GM18502 (cell line): ENCODE measurements around the gene TAF11L5.
"Not testable (repeated sequence)": the region's sequence is repeated elsewhere in the genome, so short reads cannot be mapped to it uniquely, and the experiment has no call there.

Experiments
- ATAC-seq: cut with Tn5 transposase; IDR thresholded peaks from one replicate; pipeline ENCODE4 v1.9.1; 2021; ENCODE audit warnings: mild to moderate bottlenecking; ENCODE audit not compliant: unreplicated experiment, poor library complexity

TAF11L5 gene

DNA sequence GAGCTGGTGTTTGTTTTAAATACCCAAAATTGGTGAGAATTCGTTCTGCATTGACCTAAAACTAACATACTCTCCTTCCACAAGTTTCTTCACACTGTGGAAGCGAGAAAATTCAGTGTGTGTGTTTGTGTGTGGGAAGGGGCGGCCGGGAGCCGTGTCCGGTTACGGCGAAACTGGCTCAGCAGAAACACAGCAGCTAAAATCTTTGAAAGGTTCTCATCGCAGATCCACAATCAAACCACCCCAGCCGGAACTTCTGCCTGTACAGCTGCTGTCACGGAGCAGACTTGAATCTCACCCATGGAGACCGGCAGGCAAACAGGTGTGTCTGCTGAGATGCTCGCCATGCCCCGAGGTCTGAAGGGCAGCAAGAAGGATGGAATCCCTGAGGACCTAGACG, at the start of gene TAF11L5:
Gene TAF11L5, plus strand, starts transcription at position 301 of the 400 bp plus-strand sequence.
- not testable (repeated sequence) for ATAC-seq

DNA sequence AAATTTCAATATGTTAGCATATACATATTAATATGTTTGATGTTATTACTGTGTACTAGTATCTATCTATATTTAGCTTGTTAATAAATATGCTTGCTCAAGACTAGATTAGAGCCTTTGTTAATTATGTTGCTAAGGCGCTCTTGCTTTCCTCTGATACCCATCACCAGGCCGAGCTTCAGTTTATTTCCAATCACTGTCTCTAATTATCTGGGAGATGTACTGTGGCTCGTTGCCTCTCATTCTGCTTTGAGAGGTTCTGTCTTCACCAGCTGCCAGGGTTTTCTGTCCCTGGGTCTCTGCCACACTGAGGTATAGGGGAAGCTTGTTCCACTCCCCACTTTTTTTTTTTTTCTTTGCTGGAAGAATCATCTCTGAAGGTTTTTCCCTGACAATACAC, 48.0 kb upstream of the TAF11L5 start:
- no peak for ATAC-seq

DNA sequence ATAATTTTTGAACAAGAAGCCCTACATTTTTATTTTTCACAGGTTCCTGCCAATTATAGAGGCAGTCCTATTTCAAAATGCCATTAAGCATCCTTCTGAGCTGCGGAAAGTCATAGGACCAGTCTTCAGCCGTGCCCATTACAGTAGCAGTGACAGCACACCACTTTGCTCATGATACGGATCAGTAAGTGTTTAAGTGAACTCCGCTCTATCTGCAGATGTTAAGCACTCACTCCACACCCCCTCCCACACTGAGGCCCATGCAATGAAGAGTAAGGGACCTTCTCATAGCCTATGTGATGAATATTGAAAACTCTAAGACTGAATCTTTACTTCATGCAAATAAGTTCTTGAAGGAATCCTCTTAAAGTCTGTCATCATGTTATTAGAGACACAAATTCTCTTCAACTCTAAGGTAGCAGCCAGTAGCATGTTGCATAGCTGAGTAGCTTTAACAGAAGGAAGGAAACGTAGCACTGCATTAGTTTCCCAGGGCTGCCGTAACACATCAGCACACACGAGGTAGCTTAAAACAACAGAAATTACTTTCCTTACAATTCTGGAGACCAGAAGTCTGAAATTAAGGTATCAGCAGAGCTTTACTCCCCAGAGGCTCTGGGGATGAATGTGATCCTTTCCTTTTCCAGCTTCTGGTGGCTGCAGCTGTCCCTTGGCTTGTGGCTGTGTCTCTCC, 47.3 kb upstream of the TAF11L5 start:
- ATAC-seq, result no peak

DNA sequence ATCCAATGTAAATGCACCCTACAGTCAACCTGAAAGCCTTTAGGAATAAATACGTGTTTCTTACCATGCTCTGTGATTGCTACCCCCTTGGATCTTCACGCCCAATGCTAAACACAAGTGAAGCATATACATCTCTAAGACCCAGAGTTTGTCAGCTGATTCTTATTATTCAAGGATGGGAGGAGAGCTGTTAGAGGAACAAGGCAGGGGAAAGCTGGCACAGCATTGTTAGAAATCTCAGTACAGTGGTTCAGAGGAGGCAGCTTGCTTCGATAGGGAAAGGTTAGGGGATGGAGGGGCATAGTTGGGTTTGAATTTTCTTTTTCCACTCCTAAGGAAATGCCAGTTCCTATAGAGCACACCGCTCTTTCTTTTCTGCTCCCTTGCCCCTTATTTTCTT, 43.7 kb upstream of the TAF11L5 start:
- ATAC-seq, result no peak

DNA sequence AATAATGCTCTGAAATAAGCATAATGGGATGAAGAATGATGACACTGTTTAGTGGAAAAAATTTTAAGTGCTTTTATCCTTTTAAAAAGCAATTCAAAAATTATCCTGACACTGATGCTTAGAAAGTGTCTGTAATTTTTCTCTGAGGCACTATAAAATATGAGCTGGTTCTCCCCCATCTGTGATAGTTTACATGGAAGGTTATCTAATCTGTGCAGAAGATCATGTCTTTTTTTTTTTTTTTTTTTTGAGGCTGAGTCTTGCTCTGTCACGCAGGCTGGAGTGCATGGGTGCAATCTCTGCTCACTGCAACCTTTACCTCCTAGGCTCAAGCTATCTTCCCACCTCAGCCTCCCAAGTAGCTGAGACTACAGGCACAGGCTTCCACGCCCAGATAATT, 42.2 kb upstream of the TAF11L5 start:
- ATAC-seq, result no peak

DNA sequence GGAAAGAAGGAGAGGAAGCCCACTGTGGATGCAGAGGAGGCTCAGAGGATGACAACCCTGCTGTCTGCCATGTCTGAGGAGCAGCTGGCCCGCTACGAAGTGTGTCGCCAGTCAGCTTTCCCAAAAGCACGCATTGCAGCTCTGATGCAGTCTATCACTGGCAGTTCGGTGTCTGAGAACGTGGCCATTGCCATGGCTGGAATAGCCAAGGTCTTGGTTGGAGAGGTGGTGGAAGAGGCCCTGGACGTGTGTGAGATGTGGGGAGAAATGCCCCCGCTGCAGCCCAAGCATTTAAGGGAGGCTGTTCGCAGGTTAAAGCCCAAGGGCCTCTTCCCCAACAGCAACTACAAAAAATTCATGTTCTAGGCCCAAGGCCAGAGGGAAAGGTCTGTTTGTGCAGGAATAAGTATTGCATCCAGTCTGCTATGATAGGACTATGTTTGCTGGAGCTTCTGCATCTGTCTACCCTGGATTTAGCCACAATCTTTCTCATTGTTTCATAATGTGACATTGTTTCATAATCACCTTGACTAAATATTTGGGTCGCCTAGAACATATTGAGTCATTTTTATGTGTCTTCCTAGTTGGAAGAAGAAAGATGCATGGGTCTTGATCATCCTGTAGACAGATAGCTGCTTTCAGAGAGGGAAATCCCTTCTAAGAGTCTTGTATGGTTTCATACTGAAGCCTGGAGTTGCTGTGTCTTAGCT, 38.4 kb upstream of the TAF11L5 start:
- ATAC-seq, result not testable (repeated sequence)

DNA sequence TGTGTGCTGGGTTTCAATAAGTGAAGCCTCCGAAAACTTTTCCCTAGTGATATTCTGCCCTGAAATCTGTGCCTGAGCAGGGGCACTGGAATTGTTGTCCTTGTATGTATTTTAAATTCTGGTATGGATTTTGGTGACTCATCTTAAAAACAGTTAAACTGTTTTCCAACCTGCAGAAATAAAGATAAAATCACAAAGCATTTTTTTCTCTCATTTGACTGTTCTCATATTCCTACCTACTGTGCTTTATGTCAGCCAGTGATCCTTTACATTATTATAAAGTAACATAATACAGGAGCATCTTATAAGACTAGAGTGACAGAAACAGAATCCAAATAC, 37.9 kb upstream of the TAF11L5 start:
- no peak for ATAC-seq

DNA sequence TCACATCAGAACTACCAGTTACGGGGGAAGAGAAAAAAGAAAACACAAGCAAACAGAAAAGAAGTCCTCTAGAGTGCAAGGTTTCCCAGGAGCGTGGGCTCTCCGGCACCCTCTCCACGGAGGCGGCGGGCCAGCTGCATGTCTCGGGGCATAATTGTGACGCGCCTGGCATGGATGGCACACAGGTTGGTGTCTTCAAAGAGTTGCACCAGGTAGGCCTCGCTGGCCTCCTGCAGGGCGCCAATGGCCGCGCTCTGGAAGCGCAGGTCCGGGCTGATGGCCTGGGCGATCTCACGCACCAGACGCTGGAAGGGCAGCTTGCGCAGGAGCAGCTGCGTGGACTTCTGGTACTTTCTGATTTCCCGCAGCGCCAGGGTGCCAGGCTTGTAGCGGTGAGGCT, 33.8 kb upstream of the TAF11L5 start:
- ATAC-seq, result not testable (repeated sequence)

DNA sequence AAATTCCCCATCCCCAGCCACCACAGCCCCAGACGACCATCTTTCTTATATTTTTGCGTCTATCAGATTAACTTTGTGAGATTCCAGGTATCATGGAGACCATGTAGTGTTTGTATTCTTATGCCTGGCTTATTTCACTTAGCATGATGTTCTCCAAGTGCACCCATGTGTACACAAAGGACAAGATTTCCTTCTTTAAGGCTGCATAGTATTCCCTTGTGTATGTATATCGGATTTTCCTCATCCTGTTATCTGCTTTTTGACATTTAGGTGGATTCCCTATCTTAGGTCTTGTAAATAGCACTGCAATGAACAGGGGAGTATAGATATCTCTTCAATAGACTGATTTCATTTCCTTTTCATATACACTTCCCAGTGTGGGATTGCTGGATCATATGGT, 32.3 kb upstream of the TAF11L5 start:
- no peak for ATAC-seq

DNA sequence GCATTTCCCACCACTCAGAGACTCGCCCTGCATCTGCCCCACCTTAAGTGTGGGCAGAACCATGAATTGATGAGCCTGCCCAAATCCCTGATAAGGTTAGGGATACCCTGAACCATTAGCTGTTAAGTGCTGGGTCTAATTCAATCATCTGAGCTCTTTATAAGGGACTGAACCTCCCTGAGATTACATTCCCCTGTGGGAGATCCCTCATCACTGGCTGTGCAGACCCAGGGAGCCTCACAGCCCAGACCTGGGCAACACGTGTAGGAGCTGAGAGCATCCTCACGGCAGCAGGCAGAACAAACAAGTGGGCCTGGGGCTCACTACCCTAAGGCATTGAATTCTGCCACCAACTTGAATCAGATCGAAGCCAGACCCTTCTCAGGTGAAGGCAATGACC, 27.6 kb upstream of the TAF11L5 start:
- ATAC-seq, result no peak

DNA sequence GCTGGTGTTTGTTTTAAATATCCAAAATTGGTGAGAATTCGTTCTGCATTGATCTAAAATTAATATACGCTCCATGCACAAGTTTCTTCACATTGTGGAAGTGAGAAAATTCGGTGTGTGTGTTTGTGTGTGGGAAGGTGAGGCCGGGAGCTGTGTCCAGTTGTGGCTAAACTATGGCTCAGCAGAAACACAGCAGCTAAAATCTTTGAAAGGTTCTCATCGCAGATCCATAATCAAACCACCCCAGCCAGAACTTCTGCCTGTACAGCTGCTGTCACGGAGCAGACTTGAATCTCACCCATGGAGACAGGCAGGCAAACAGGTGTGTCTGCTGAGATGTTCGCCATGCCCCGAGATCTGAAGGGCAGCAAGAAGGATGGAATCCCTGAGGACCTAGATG, 27.1 kb upstream of the TAF11L5 start, which contains the start of gene TAF11L2:
Gene TAF11L2, plus strand, starts transcription at position 301 of the 400 bp plus-strand sequence.
- ATAC-seq, result not testable (repeated sequence)

DNA sequence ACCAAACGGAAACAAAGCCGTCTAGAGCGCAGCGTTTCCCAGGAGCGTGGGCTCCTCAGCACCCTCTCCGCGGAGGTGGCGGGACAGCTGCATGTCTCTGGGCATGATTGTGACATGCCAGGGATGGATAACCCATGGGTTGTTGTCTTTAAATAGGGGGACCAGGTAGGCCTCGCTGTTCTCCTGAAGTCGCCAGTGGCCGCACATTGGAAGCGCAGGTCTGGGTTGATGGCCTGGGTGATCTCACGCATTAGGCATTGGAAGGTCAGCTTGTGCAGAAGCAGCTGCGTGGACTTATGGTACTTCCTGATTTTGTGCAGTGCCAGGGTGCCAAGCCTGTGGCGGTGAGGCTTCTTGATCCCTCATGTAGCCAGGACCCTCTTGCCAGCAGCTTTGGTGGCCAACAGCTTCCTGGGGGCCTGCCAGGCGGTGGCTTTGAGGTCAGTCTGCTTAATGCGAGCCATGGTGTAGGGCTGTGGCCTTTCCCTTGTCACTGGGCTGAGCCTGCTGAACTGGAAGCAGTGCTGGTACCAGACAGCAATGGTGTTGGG, 13.2 kb upstream of the TAF11L5 start:
- ATAC-seq, result no peak

DNA sequence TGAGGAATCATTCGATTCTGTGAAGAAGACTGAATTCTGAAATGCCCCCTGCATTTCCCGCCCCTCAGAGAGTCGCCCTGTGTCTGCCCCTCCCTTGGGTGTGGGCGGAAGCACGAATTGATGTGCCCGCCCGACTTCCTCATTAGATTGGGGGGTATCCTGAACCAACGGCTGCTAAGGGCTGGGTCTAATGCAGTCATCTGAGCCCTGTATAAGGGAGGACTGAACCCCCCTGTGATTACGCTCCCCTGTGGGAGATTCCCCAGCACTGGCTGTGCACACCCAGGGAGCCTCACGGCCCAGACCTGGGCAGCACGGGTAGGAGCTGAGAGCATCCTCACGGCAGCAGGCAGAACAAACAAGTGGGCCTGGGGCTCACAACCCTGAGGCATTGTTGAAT, 7.5 kb upstream of the TAF11L5 start:
- ATAC-seq, result not testable (repeated sequence)

DNA sequence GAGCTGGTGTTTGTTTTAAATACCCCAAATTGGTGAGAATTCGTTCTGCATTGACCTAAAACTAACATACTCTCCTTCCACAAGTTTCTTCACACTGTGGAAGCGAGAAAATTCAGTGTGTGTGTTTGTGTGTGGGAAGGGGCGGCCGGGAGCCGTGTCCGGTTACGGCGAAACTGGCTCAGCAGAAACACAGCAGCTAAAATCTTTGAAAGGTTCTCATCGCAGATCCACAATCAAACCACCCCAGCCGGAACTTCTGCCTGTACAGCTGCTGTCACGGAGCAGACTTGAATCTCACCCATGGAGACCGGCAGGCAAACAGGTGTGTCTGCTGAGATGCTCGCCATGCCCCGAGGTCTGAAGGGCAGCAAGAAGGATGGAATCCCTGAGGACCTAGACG, 7.0 kb upstream of the TAF11L5 start, which contains the start of gene TAF11L3:
Gene TAF11L3, plus strand, starts transcription at position 301 of the 400 bp plus-strand sequence.
- ATAC-seq, result not testable (repeated sequence)

DNA sequence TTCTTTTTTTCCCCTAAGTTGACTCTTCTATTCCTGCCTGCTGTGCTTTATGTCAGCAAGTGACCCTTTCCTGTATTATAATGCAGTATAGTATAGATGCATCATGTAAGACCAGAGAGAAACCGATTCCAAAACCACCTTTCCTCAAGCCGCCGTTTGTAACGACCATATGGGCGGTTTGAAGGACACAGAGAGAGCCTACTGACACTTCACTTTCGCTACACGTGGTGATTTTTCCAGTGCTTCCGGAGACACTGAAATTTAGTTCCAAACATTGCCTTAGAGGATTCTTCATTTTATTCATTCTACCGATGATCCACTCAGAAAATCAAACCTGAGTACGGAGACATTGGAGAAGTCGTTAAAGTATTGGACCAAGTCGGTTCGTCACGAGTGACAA, 5.5 kb upstream of the TAF11L5 start:
- not testable (repeated sequence) for ATAC-seq

DNA sequence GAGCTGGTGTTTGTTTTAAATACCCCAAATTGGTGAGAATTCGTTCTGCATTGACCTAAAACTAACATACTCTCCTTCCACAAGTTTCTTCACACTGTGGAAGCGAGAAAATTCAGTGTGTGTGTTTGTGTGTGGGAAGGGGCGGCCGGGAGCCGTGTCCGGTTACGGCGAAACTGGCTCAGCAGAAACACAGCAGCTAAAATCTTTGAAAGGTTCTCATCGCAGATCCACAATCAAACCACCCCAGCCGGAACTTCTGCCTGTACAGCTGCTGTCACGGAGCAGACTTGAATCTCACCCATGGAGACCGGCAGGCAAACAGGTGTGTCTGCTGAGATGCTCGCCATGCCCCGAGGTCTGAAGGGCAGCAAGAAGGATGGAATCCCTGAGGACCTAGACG, 3.5 kb upstream of the TAF11L5 start, which contains the start of gene TAF11L4:
Gene TAF11L4, plus strand, starts transcription at position 301 of the 400 bp plus-strand sequence.
- ATAC-seq, result not testable (repeated sequence)

DNA sequence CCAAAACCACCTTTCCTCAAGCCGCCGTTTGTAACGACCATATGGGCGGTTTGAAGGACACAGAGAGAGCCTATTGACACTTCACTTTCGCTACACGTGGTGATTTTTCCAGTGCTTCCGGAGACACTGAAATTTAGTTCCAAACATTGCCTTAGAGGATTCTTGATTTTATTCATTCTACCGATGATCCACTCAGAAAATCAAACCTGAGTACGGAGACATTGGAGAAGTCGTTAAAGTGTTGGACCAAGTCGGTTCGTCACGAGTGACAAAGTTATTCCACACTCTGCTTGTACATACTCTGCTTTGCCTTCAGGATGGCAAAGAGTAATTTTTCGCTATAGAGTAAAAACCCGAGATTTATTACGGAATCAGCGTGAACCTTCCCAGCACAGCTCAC, 1.5 kb downstream of the TAF11L5 start:
- ATAC-seq, result not testable (repeated sequence)

DNA sequence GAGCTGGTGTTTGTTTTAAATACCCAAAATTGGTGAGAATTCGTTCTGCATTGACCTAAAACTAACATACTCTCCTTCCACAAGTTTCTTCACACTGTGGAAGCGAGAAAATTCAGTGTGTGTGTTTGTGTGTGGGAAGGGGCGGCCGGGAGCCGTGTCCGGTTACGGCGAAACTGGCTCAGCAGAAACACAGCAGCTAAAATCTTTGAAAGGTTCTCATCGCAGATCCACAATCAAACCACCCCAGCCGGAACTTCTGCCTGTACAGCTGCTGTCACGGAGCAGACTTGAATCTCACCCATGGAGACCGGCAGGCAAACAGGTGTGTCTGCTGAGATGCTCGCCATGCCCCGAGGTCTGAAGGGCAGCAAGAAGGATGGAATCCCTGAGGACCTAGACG, 3.3 kb downstream of the TAF11L5 start, which contains the start of gene TAF11L6:
Gene TAF11L6, plus strand, starts transcription at position 301 of the 400 bp plus-strand sequence.
- not testable (repeated sequence) for ATAC-seq
